Mucosa of descending colon (tissue), 3 donors: ENCODE measurements around the gene HIP1R. TPM values are rescaled to one million over a fixed set of nuclear protein-coding genes. Genes with fewer than 3 reads are reported as not detected.
A peak's percentile ranks its signal among the peaks of the same experiment; 100 is the strongest.

Source experiments
- ATAC-seq: fragments of 200-7000 bp; cut with Tn5 transposase; one replicate; pipeline ENCODE4 v1.9.1; 2020; ENCODE audit warnings: mild to moderate bottlenecking, moderate library complexity
- DNase-seq, 3 donors: peaks; one replicate each; pipeline ENCODE4 v3.0.0-alpha.2; 2020
- H3K36me3 ChIP-seq: fragments of 200-600 bp; one replicate; pipeline ENCODE4 v1.8.0; 2021; ENCODE audit warnings: low read depth, mild to moderate bottlenecking
- H3K4me1 ChIP-seq: fragments of 200-600 bp; one replicate; pipeline ENCODE4 v1.8.0; 2021; ENCODE audit warnings: low read depth, mild to moderate bottlenecking
- H3K4me3 ChIP-seq: fragments of 200-600 bp; one replicate; pipeline ENCODE4 v1.8.0; 2021; ENCODE audit warnings: mild to moderate bottlenecking
- H3K9me3 ChIP-seq: fragments of 200-600 bp; one replicate; pipeline ENCODE4 v1.8.0; 2021; ENCODE audit warnings: mild to moderate bottlenecking
- CTCF ChIP-seq: fragments of 200-600 bp; IDR thresholded peaks from one replicate; pipeline ENCODE4 v1.8.0; 2022; ENCODE audit warnings: antibody characterized with exemption, mild to moderate bottlenecking
- intact Hi-C, 2 donors: fragments of 100-400 bp; cut with DNase I in 1 of 2; cut with micrococcal nuclease in 1 of 2; formaldehyde crosslinking; loops; one replicate each; pipeline versions ENCODE4 v1.11.0 to v1.11.1; 2022; cut with DNase I, micrococcal nuclease
- total RNA-seq, 3 donors: library from RNA; stranded (reverse); fragmentation: NEBNext Ultra II Directional in 2 of 3; extraction: Animal tissue kit (Norgen Biotek cat#: 25700) in 2 of 3; gene quantifications; one replicate each; pipeline versions ENCODE4 v1.2.1 to v1.2.4, GENCODE V29; 2021 to 2023
- donor health status: DM: no; HTN: no; CAD: no; lungs with moderate emphysema.
- donor health status: DM: no; HTN: no; CAD: no.
- donor health status: DM: no; HTN: yes; CAD: no.

Gene HIP1R
- total RNA-seq, 3 donors from 2014 or later, result 37.8 to 76.5 (median 73.1) TPM

- peak; percentile 62 to 65 (median 62) for DNase-seq
- H3K36me3 ChIP-seq, result peaks cover 11% of the 10 kb centered on the region
- intact Hi-C loops, result no loop called here
- ATAC-seq, result peak; percentile 15
- no peak for TF ChIP-seq CTCF
- H3K4me3 ChIP-seq, result no peak overlapping the region
- H3K9me3 ChIP-seq, result no peaks in the 10 kb centered on the region
- H3K4me1 ChIP-seq, result peaks cover 82% of the 10 kb centered on the region
Observed at GRCh38 chr12:122870867-122871664, 35.8 kb downstream of the HIP1R start.

- Histone ChIP-seq H3K4me3 (no peak overlapping the region), H3K9me3 (no peaks in the 10 kb centered on the region), H3K4me1 (peaks cover 86% of the 10 kb centered on the region), H3K36me3 (peaks cover 5% of the 10 kb centered on the region)
- peak; percentile 85 for ATAC-seq
- DNase-seq, result peak; percentile 77 to 88 (median 85)
- intact Hi-C loops, result no loop called here
- no peak for TF ChIP-seq CTCF
Observed at GRCh38 chr12:122871851-122872780, 36.9 kb downstream of the HIP1R start.

DNA sequence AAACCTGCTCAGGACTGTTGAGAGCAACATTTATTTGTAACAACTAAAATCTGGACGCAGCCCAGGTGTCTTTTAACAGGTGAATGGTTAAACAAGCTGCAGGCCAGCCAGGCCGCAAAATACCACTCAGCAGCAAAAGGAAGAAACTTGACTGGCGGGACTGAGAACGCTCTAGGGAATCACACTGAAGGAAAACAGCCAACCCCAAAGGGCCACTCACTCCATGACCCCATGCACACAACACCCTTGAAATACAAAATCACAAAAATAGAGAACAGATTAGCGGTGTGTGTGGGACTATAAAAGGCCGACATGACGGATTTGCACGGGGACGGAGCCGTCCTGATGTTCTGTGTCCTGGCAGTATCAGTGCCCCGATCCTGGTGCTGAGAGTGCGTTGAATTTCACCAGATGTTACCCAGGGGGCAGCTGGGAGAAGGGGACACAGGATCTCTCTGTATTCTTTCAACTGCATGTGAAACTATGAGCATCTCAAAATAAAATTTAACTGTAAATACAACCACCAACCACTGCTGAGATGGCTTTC lies 37.6 kb downstream of the HIP1R start:
- ATAC-seq, result no peak
- peaks cover 81% of the 10 kb centered on the region for H3K4me1 ChIP-seq
- intact Hi-C loops, result no loop called here
- peak in 2 of 3 donors; percentile 35 to 46 for DNase-seq
- no peak for TF ChIP-seq CTCF
- peaks cover 5% of the 10 kb centered on the region for H3K36me3 ChIP-seq
- no peaks in the 10 kb centered on the region for H3K9me3 ChIP-seq
- H3K4me3 ChIP-seq, result no peak overlapping the region

DNA sequence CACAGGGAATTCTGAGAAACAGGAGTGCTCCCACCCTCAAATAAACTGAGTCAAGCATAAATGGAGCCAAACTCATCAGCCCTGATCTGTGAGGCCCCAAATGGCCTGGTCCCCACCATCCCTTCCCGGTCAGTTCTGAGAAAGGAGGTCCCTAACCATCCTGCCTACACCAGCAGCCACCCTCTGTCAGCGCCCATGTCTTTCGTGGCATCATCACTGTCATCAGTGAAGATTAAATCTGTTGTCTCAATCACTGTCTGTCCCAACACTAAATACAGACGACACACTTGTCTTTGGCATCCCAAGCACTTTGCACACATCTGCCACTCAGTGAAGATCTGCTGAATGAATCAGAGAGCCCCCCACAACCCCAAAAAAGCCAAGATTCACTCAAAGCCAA lies 38.3 kb downstream of the HIP1R start:
- H3K4me1 ChIP-seq, result peaks cover 75% of the 10 kb centered on the region
- peak in 1 of 3 donors; percentile 31 for DNase-seq

More for the DNA sequence above, 38.3 kb downstream of the HIP1R start:
- Histone ChIP-seq H3K4me3 (no peak overlapping the region), H3K36me3 (peaks cover 5% of the 10 kb centered on the region), H3K9me3 (no peaks in the 10 kb centered on the region)
- no peak for TF ChIP-seq CTCF
- no peak for ATAC-seq
- intact Hi-C loops, result no loop called here
